ENCODE data around the gene SEC11A.
A peak's percentile ranks its signal among the peaks of the same experiment; 100 is the strongest.

GRCh38 chr15:84716036-84716732 is at the start of gene SEC11A:
- TF ChIP-seq REST (IDR thresholded peaks at IDR 0.05; ENCODE audit: insufficient read depth in 1 of 2, low read depth in 2 of 2, low read length in 2 of 2) (peak; percentile 30 to 36; a peak in 1 of 4 replicates), SIN3A (IDR thresholded peaks at IDR 0.05; ENCODE audit: borderline replicate concordance, insufficient read depth, low read length) (peak; percentile 92; the same call in 1 of the 2 replicates)

Measured in PFSK-1 (cell line).